NCI-H2107 (cell line): ENCODE results near the gene KDM2B.

Experiments
- DNase-seq: peaks from one replicate; lab custom pipeline; 2025; lab: John Stamatoyannopoulos, UW

Gene KDM2B

DNA sequence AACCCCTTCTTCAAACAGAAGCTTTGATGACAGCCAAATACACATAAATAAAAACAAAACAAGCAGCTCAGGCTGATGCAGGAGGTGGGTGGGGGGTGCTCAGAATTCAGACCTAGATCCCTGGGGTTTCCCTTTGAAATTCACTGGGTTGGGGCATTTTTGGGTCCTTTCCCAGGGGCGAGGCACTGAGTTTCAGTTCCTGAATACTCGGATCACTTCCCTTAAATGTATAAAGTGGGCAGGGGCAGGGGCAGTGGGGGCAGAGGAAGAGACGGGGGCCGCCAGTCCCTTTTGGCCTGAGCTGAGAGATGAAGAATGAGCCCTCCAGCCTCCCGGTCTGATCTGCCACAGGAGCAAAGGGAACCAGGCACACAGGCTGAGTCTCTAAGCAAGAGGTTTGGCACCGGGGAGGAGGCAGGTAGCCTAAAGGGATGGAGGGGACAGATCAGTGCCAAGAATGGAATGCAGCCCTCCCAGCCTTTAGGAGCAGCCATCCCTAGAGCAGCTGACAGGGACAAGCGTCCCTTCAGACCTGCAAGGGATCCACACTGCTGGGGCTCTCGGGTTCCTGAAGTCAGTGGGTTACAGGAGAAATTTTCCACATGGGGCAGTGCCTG is 20.3 kb downstream of the KDM2B start:
- no peak for DNase-seq

DNA sequence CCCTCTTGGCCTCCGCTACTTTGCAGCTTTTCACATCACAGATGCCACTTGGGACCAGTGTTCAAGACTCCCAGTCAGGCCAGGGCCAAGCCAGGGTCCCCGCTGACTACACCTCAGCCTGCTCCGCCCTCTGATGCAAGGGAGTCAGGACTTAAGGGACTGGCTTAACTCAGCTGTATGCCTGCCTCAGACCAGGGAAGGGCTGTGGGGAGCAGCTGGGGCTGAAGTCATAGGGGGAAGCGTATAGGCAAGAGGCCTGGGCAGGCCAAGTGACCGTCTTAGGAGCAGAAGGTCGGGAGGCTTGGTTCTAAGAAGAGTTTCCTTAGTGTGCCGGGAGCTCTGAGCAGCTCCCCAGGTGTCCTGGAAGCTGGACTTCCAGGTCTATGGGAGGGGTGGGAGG is 21.9 kb downstream of the KDM2B start:
- no peak for DNase-seq

DNA sequence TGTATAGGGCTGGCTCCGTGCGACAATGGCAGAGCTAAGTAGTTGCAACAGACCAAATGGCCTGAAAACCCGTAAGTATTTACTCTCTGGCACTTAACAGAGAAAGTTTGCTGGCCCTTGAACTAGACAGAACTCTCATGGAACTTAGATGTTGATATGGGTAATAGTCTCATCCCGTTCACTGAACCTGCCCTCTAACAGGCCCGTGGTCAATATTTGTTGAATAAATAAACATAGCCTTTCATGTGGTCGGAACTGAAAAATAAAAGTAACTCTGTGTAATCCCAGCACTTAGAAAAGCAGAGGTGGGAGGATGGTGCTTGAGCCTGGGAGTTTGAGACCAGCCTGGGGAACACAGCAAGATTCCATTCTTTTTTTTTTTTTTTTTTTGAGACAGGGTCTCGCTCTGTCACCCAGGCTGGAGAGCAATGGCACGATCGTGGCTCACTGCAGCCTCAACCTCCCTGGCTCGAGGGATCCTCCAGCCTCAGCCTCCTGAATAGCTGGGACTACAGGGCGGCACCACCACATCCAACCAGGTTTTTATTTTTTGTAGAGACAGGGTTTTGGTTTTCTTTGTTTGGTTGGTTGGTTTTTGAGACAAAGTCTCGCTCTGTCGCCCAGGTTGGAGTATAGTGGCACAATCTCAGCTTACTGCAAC is 29.7 kb downstream of the KDM2B start:
- DNase-seq = no peak

DNA sequence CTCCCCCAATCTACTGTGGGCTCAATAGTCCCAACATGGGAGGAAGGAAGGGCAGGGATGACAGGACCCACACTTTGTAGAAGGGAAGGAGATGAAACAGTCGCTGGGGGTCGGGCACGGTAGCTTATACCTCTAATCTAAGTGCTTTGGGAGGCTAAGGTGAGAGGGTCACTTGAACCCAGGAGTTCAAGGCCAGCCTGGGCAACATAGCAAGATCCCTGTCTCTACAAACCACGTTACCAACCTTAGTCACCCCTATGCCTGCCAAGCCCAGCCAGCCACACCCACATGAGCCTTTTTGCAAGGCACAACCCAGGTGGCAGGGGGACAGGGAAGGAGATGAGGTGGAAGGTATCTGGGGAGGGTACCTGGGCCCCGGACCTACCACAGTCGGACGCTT is 31.7 kb downstream of the KDM2B start:
- no peak for DNase-seq

DNA sequence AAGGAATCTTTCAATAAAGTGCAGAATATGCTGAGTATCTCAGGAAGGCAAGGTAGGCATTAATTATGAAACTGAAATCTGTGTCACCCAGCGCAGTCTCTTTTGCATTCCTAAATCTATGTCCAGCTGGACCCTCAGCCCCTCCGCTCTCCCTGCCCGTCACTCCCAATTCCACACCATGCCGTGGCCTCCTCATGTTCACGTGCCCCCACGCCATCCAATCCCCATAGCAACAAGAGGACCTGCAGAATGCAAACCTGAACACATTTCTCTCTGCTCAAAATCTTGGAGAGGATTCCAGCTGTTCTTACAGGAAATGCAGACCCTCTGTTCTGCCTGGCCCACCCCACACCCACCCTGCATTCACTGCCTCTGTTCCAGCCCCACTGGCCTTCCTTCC is 35.3 kb downstream of the KDM2B start:
- DNase-seq = no peak

DNA sequence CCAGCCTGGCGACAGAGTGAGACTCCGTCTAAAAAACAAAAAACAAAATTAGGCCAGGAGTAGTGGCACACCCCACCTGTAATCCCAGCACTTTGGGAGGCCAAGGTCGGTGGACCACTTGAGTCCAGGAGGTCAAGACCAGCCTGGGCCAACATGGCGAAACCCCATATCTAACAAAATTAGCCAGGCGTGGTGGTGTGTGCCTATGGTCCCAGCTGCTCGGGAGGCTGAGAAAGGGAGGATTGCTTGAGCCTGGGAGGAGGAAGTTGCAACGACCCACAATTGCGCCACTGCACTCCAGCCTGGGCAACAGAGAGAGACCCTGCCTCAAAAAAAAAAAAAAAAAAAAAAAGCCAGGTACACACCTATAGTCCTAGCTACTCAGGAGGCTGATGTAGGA is 37.0 kb downstream of the KDM2B start:
- DNase-seq = no peak

DNA sequence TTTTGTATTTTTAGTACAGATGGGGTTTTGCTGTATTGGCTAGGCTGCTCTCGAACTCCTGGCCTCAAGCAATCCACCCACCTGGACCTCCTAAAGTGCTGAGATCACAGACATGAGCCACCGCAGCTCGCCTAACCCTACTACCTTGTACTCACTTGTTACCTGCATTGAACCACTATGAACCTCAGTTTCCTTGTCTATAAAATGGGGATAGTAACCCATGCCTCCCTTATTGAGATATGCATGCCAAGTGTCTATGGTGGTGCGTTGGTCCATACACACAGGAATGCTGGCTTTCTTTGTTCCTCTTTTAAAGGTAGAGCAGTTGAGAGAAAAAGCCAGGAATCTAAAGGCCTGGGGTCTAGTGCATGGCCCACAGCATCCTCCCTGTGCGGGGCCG is 40.9 kb downstream of the KDM2B start:
- no peak for DNase-seq

DNA sequence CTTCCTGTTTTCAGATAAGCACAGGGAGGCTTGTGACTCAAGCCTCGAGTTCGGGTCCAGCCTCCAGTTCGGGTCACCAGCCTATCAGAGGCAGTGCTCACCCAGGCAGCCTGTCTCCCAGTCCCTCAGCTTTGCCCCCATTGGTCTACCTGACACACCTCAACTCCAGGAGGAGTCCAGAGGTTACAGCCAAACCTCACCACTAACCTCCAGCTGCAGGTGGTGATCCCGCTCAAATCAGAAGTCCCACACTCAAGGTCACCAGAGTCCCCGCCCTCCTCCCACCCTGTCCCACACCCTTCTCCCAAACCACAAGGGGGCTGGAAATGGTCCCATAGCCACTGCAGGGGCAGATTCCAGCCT is 42.1 kb downstream of the KDM2B start:
- no peak for DNase-seq

DNA sequence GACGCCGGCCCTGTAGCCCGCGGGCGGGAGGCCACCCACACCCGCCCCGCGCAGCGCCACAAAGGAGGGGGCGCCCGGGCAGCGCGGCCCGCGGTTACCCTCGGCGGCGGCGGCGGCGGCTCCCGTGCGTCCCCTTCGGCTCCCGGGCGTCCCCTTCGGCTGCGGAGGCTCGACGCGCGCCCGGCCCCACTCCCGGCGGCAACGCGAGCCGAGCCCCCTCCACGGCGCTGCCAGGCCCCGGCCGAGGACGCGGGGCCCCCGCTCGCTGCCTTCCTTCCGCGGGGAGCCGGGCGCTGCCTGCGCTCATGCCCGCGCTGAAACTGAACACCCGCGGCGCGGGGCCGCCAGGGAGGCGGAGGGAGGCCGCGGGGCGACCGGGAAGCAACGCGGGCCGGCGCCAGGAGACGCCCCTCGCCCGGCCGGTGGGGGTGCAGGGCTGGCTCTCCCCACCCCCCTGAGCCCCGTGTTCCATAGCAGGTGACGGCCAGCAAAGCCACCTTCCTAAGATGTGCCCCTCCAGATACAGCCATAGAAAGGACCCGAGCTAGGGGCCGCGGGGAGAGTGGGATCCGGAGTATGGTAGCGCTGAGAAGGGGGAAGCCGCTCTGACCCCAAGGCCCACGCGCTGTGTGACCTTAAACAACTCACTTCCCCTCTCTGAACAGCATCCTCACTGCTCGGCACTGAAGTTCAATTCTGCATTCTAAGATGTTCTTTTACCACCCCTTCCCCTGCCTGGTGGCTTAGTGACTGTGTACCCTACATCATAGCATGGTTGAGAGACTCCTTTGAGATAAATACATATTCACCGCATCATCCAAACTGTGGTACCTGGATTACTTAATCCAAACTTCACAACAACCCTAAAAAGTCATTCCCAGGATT is 42.8 kb downstream of the KDM2B start:
- DNase-seq = no peak

DNA sequence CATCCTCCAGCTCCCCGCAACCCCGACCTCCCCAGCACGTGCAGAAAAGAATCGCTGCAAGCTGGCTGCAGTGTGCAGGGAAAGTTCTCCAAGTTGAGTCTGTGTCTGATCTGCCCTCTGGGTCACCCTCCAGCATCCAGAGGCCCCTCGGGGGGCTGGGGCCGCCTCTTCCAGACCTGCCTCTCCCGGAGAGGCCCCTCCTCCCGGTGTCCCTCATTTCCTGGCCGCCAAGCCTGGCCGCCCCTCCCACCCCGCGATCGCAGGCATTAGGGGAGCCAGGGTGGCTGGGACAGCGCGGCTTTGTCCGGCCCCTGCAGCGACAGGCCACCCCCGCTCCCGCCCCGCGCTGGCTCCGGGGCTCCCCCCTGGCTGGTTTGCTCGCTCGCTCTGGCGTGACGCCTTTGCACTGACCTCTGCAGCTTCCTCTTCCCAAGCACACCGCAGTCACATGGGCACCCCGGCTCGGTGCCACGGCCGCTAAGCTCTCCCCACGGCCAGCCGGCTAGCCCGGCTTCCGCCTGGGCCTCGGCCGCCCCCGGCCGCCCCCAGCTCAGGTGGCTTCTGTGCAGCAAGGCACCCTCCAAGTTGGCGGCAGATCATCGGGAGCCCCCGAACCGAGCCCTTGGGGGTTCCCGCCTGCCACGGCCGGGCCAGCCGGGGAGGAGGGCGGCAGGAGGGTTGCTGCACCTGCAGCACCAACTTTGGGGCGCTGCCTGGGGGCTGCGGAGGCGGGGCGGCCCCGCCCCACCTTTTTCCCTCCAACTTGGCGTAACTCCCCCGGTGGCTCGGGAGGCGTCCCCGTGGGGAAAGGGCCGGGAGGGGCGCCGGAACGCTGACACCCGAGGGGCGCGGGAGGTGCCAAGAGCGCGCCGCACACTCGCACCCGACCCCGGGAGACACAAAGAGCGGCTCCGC is 43.7 kb downstream of the KDM2B start:
- DNase-seq = peak; percentile 28

DNA sequence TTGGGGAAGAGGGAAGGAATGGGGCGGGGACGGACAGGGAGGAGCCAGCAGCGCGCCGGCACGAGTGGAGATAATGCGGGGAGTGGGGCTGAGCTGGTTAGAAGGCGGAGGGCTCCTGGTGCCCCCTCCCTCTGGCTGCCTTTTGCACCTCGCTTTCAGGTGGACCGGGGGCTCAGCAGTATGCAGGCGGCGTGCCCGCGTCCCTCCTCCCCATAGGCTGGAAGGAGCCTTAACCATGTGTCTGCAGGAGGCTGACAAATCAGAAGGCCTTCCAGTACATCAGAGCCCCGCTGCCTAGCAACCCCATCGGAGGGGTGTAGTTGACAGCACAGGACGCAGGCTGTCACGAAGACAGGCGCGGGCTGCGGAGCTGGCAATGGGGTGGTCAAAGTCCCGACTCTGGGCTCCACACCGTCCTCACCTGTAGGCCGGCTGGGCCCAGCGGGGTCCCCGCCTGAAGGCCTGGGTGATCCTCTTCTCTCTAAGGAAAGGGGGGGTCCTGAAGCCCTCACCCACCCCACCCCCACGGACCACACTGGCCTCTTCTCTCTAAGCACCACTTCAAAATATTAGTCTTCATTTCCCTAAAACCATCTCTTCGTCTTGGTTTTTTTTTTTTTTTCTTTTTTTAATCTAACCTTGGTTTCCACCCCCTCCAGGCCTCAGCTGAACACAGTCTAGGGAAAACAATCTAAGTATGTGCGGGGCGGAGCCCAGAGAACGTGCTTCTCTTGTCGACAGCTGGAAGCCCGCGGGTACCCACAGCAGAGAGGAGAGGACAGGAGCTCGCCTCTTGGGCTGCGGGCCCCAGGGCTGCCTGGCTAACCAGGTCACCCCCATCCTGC is 44.5 kb downstream of the KDM2B start:
- DNase-seq = no peak

DNA sequence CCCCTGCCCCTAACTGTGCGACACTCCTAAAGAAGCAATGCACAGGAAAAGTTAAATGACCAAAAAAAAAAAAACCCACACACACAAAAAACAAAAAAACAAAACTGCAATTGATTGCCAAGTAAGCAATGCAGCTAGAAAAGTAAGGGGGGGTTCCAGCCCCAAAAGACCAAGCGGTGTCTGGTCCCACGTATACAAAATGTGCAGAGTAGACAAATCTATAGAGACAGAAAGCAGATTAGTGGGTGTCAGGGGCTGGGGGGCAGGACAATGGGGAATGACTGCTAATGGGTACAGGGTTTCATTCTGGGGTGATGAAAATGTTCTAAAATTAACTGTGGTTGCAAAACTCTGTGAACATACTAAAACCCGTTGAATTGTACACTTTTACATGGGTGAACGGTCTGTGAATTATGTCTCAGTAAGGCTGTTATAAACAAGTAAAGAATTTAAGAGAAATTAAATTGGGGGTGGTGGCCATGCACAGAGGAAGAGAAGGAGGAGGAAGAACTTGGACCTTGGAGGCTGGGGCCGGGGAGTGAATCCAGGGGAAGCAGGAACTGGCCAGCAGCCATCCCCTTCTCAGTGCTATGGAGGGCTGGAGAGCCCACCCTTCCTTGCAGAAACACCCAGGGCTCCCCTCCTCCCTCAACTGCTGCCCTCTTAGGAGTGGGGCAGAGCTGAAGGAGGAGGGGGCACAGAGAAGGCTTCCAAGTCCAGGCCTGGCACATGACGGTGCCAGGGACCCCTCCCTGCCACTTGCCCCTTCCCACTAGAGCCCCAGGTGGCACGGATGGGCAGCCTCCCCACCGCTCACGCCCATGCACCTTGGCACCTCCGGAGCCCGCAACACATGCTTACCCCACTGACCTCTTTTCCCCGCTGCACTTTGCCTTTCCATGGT is 45.4 kb downstream of the KDM2B start:
- DNase-seq = no peak

DNA sequence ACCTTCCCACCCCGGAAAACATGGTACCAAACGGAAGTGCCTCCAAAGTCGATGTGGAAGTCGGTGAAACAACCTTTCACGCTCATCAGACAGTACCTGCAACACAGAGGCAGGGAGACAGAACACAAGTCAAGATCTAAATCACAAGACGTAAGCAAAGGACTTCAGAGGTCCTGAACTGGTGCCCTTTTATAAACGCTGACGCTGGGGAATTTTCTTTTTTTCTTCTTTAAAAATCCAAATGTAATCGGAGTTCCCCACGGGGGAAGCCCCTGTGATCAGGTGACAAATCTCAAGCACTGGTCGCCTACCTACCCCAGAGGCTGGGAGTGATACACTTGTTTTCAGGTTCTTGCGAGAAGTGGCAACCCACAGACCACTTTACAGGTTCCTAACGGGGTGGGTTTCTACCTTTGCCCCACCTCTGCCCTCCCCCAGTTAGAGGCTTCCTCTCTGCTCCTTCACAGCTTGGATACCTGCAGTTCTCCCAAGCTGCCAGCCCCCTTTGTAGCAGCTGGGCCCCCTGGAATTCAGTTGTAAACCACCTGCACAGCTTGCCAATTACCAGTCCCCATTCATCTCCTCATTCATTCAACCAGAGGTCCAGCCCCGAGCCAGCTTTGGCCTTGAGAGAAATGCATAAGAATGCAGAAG is 46.2 kb downstream of the KDM2B start:
- no peak for DNase-seq

DNA sequence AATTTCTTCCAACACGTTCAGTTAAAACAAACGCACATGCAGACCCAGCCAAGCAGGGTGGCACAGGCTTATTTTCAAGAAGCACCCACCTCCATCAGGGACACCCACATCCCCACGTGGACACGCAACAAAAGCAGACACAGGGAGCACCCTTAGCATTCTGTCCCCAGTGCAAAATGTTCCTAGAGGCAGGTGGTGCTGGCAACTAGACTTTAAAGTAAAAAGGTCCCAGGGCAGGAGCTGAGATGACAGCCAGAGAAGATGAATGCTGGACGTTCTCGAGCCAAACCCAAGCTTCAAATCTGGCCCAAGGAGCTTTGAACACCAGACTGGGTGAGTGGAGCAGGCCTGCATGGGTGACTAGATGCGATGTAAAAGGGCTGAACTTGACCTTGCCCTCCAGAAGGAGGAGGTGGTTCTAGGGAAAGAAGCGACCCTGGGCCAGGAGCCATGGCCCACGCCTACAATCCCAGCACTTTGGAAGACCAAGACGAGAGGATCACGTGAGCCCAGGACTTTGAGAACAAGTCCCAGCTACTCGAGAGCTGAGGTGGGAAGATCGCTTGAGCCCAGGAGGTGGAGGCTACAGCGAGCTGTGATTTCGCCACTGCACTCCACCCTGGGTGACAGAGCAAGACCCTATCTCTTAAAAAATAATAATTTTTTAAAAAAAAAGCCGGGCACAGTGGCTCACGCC is 47.3 kb downstream of the KDM2B start:
- DNase-seq = no peak

DNA sequence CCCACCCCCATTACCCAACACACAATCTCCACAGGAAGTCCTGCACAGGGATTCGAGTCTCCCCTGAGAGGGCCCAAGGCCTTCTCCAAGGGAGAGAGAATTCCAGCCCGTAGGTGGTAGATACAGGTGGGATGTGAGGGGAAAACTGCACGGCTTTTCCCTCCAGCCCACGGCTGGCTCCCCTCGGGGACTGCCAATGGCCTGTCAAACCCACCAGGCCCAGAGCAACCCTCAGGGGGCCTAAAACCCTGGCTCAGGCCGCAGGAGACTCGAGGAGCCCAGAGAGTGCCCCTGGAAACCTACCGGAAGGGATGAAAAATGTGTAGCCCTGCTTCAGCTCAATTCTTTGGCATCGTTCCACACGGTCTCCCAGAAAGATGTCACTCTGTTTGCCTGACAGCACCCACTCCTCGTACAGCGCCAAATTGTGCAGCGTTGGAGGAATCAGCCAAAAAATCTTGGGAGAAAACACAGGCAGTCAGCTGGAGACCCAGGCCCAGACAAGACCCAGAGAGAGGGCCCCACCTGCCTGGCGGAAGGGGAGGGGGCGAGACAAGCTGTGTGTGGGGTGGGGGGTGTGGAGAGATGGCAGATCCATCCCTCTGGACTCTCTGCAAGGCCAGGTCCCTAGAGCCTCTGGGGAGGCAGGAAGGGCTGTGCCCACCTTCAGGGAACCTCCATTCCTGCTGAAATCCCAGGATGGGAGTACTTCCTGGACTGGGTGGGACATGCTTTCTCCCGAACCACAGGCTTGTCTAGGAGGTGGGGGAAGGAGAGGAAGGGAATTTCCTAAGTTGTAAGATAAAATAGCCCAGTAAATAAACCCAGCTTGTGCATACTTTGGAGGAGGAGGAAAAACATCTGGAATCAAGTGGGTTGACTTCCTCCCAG is 48.1 kb downstream of the KDM2B start:
- no peak for DNase-seq

DNA sequence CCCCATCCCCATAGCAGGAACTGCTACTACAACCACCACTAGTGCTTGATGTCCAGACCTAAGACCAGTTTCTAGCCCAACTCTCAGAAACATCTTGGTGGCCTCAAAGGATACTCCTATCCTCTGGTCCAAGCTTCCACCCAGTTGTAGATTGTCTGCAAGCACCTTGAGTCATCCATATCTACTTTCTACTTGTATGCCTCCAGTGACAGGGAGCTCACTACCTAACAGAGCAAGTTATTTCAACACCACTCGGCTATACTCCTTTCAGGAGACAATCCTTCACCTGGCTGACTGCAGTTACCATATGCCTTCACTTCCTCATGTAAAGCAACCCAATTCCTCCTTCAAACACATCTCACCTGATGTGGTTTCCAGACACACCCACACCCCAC is 49.5 kb downstream of the KDM2B start:
- no peak for DNase-seq

DNA sequence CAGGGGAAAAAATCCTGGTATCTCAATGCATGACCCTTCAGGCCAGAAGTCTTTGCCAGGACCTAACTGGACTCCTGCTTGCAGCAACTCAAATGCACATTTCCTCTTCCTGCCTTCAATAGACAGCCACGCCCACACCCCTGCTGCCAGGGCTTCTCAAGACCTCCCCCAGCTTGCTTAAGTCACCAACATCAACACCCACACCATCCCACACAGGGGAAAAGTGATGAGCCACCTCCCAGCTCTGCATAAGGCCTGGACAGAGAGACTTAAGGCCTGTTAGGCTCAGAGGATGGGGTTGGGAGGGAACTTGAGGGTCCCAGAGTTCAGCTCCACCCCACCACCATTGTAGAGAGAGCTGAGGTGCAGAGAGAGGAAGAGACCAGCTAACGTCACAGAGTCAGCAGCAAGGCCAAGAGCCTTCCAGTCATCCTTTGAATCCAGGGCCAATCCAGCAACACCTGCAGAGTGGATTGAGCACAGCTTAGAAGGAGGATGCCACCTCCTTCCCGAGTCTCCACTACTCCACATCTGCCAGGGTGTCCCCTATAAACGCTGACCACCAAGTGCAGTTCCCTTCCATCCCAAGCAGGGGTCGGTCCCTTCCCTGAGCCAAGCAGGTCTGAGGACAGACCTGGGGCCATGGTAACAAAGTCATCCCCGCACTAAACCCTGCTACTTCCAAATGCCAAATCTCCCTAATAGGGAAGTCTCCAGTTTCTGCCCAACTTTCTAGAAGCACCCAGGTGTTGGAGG is 50.0 kb downstream of the KDM2B start:
- DNase-seq = no peak
